ENCODE measurements around the gene GPR132. TPM values are rescaled to one million over a fixed set of nuclear protein-coding genes. Genes with fewer than 3 reads are reported as not detected.

The GPR132 gene
- total and polyA plus RNA-seq, 2 donors (not counting 3 experiments of a cell fraction or from before 2014, with no cell fraction given), result not detected

GRCh38 chr14:105095236-105095805 lies 30.1 kb upstream of the GPR132 start:
- ChIA-PET CTCF (interaction anchor here (1.2 to 1.6 kb wide), 2 partner anchors 9 to 257 kb away, joined by 5 to 6 read pairs; no protein-coding TSS in a partner anchor), POLR2A (interaction anchor here (0.6 kb wide), 1 partner anchor 66 kb away, joined by 3 read pairs; no protein-coding TSS in a partner anchor)
- Histone ChIP-seq H3K9ac (replicated peaks; ENCODE audit: extremely low read depth, insufficient read depth, low read length) (no peak overlapping the region), H3K4me1 (ENCODE audit: control insufficient read depth, extremely low read depth, insufficient read depth, low read length) (peaks cover 11% of the 10 kb centered on the region), H3K4me2 (ENCODE audit: insufficient read depth, low read length) (no peak overlapping the region), H3K79me2 (ENCODE audit: control insufficient read depth, insufficient read depth, low read length) (no peaks in the 10 kb centered on the region), H3K4me3 (replicated peaks in 1 of 3; ENCODE audit: insufficient read depth in 1 of 3, low read depth in 1 of 3, low read length in 3 of 3) (no peak overlapping the region), H2AFZ (ENCODE audit: low read depth, low read length) (no peak overlapping the region), H4K20me1 (replicated peaks; ENCODE audit: control insufficient read depth, extremely low read depth, insufficient read depth, low read length) (no peaks in the 10 kb centered on the region), H3K27ac (ENCODE audit: insufficient read depth, low read depth, low read length) (no peak overlapping the region), H3K27me3 (ENCODE audit: control insufficient read depth in 2 of 2, insufficient read depth in 2 of 2, low read length in 2 of 2) (no peaks in the 10 kb centered on the region), H3K9me1 (replicated peaks; ENCODE audit: control insufficient read depth, extremely low read depth, insufficient read depth, low read length) (no peaks in the 10 kb centered on the region), H3K36me3 (ENCODE audit: control insufficient read depth in 2 of 2, extremely low read depth in 1 of 2, insufficient read depth in 2 of 2, low read length in 2 of 2) (no peaks in the 10 kb centered on the region), H3K9me3 (replicated peaks; ENCODE audit: control insufficient read depth, insufficient read depth, low read length) (no peaks in the 10 kb centered on the region)
- intact Hi-C loops (cut with micrococcal nuclease) (no loop called here), dilution Hi-C loops (cut with MboI; ENCODE audit: extremely low pct_ligation_motif_present, low sequenced_read_pairs) (no loop called here)
- DNase-seq (ENCODE audit: low read depth, low spot score), result no peak
- TF ChIP-seq, protein P1, sequence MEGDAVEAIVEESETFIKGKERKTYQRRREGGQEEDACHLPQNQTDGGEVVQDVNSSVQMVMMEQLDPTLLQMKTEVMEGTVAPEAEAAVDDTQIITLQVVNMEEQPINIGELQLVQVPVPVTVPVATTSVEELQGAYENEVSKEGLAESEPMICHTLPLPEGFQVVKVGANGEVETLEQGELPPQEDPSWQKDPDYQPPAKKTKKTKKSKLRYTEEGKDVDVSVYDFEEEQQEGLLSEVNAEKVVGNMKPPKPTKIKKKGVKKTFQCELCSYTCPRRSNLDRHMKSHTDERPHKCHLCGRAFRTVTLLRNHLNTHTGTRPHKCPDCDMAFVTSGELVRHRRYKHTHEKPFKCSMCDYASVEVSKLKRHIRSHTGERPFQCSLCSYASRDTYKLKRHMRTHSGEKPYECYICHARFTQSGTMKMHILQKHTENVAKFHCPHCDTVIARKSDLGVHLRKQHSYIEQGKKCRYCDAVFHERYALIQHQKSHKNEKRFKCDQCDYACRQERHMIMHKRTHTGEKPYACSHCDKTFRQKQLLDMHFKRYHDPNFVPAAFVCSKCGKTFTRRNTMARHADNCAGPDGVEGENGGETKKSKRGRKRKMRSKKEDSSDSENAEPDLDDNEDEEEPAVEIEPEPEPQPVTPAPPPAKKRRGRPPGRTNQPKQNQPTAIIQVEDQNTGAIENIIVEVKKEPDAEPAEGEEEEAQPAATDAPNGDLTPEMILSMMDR (IDR thresholded peaks at IDR 0.05; ENCODE audit: extremely low read depth in 1 of 2, insufficient read depth in 1 of 2, low read depth in 1 of 2, low read length in 2 of 2), result no peak
- no peak for TF ChIP-seq MAX (IDR thresholded peaks at IDR 0.05; ENCODE audit: insufficient read depth, insufficient read length)
- BruUV-seq (replicated peaks), result no TSS peak
- FAIRE-seq, result no peak

- Histone ChIP-seq H3K4me3 (replicated peaks in 1 of 3; ENCODE audit: insufficient read depth in 1 of 3, low read depth in 1 of 3, low read length in 3 of 3) (peak overlapping the region in 1 of 3 experiments; percentile 61), H3K9ac (replicated peaks; ENCODE audit: extremely low read depth, insufficient read depth, low read length) (no peak overlapping the region), H3K36me3 (ENCODE audit: control insufficient read depth in 2 of 2, extremely low read depth in 1 of 2, insufficient read depth in 2 of 2, low read length in 2 of 2) (no peaks in the 10 kb centered on the region), H2AFZ (ENCODE audit: low read depth, low read length) (peak overlapping the region; percentile 61), H4K20me1 (replicated peaks; ENCODE audit: control insufficient read depth, extremely low read depth, insufficient read depth, low read length) (no peaks in the 10 kb centered on the region), H3K27ac (ENCODE audit: insufficient read depth, low read depth, low read length) (no peak overlapping the region), H3K9me1 (replicated peaks; ENCODE audit: control insufficient read depth, extremely low read depth, insufficient read depth, low read length) (no peaks in the 10 kb centered on the region), H3K79me2 (ENCODE audit: control insufficient read depth, insufficient read depth, low read length) (no peaks in the 10 kb centered on the region), H3K4me2 (ENCODE audit: insufficient read depth, low read length) (peak overlapping the region; percentile 69), H3K9me3 (replicated peaks; ENCODE audit: control insufficient read depth, insufficient read depth, low read length) (no peaks in the 10 kb centered on the region), H3K27me3 (ENCODE audit: control insufficient read depth in 2 of 2, insufficient read depth in 2 of 2, low read length in 2 of 2) (no peaks in the 10 kb centered on the region), H3K4me1 (ENCODE audit: control insufficient read depth, extremely low read depth, insufficient read depth, low read length) (peaks cover 11% of the 10 kb centered on the region)
- TF ChIP-seq, protein P1 (IDR thresholded peaks at IDR 0.05; ENCODE audit: extremely low read depth in 1 of 2, insufficient read depth in 1 of 2, low read depth in 1 of 2, low read length in 2 of 2), result no peak
- no peak for TF ChIP-seq POLR2A (IDR thresholded peaks at IDR 0.05; ENCODE audit: low read depth, low read length)
- TF ChIP-seq MAX (IDR thresholded peaks at IDR 0.05; ENCODE audit: insufficient read depth, insufficient read length), result no peak
- no peak for TF ChIP-seq JUN (IDR thresholded peaks at IDR 0.05; ENCODE audit: borderline replicate concordance, insufficient read depth, insufficient read length, low read depth)
- no peak for TF ChIP-seq GATA2 (IDR thresholded peaks at IDR 0.05; ENCODE audit: insufficient read depth, insufficient read length, low read depth, low read length)
- TF ChIP-seq FOS (IDR thresholded peaks at IDR 0.05; ENCODE audit: borderline replicate concordance, insufficient read depth, low read length), result no peak
- TF ChIP-seq POLR2AphosphoS5 (IDR thresholded peaks at IDR 0.05; ENCODE audit: insufficient read depth, low read depth, low read length), result no peak
- no peak for TF ChIP-seq MYC (IDR thresholded peaks at IDR 0.05; ENCODE audit: low read depth, low read length)
- TF ChIP-seq EZH2 (IDR thresholded peaks at IDR 0.05; ENCODE audit: borderline replicate concordance, low read depth, low read length, severe bottlenecking), result no peak
- no TSS peak for BruUV-seq (replicated peaks)
- ChIA-PET POLR2A (no interaction called here), CTCF (interaction anchor here (0.6 to 1.6 kb wide), 6 partner anchors 10 to 258 kb away, joined by 3 to 6 read pairs (median 4); partner anchors contain the start of genes BTBD6 and JAG2)
- no peak for DNase-seq (ENCODE audit: low read depth, low spot score)
- dilution Hi-C loops (cut with MboI; ENCODE audit: extremely low pct_ligation_motif_present, low sequenced_read_pairs), result no loop called here
- intact Hi-C loops (cut with micrococcal nuclease), result no loop called here
- FAIRE-seq, result no peak
Observed at GRCh38 chr14:105094193-105094907, 29.1 kb upstream of the GPR132 start.
